Ovary (tissue), 3 donors: ENCODE data around the gene BNIP3.

Experiments used
- POLR2A ChIP-seq: fragments of 450-650 bp; IDR thresholded peaks from one replicate; pipeline ENCODE4 v1.6.1; 2017; ENCODE audit warnings: antibody characterized with exemption, mild to moderate bottlenecking, moderate library complexity
- TF ChIP-seq, protein P1 (sequence below), 3 donors: fragments of 450-650 bp in 2 of 3; fragments of 200-600 bp in 1 of 3; IDR thresholded peaks; one replicate each; pipeline versions ENCODE4 v1.5.1 to v1.8.0; 2016 to 2022; ENCODE audit warnings: antibody characterized with exemption in 3 of 3, mild to moderate bottlenecking in 1 of 3
- donor health status: DM: no; HTN: no; CAD: no.

DNA sequence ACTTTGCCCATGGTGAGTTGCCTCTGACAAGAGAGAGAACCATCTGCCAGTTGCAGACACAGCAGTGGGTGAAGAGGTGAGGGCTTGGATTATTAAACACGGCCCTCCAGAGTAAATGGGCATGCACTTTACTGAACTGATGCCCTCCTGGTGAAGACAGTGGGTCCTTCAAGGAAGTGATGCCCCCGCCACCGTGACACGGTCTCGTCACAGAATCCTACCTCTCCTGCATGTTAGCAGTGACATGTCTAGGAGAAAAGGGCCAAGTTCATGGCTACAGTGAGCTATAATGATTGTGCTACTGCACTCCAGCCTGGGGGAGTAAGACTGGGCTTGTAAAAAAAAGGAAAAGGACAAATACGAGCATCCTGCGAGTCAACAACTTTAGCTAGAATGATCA, 2.4 kb downstream of the BNIP3 start:
- TF ChIP-seq, protein P1, sequence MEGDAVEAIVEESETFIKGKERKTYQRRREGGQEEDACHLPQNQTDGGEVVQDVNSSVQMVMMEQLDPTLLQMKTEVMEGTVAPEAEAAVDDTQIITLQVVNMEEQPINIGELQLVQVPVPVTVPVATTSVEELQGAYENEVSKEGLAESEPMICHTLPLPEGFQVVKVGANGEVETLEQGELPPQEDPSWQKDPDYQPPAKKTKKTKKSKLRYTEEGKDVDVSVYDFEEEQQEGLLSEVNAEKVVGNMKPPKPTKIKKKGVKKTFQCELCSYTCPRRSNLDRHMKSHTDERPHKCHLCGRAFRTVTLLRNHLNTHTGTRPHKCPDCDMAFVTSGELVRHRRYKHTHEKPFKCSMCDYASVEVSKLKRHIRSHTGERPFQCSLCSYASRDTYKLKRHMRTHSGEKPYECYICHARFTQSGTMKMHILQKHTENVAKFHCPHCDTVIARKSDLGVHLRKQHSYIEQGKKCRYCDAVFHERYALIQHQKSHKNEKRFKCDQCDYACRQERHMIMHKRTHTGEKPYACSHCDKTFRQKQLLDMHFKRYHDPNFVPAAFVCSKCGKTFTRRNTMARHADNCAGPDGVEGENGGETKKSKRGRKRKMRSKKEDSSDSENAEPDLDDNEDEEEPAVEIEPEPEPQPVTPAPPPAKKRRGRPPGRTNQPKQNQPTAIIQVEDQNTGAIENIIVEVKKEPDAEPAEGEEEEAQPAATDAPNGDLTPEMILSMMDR (IDR thresholded peaks at IDR 0.05) = no peak
- TF ChIP-seq POLR2A = no peak
